Activated CD4-positive, alpha-beta T cell treated with anti-CD3 and anti-CD28 coated beads, Interleukin-2, Interleukin-4, amounts not matched to agents 100 ng/mL and 50 ng/mL, durations not matched to agents 16 hours and 8 hours (primary cell): ENCODE data around the gene GSC2.
"Not testable (repeated sequence)": the region's sequence is repeated elsewhere in the genome, so short reads cannot be mapped to it uniquely, and the experiment has no call there.

ENCODE experiments used
- DNase-seq: peaks from one replicate; pipeline ENCODE4 v3.0.0-alpha.2; 2020; ENCODE audit warnings: low spot score

The GSC2 gene

GRCh38 chr22:19178065-19178656, 28.1 kb upstream of the GSC2 start:
- no peak for DNase-seq

DNA sequence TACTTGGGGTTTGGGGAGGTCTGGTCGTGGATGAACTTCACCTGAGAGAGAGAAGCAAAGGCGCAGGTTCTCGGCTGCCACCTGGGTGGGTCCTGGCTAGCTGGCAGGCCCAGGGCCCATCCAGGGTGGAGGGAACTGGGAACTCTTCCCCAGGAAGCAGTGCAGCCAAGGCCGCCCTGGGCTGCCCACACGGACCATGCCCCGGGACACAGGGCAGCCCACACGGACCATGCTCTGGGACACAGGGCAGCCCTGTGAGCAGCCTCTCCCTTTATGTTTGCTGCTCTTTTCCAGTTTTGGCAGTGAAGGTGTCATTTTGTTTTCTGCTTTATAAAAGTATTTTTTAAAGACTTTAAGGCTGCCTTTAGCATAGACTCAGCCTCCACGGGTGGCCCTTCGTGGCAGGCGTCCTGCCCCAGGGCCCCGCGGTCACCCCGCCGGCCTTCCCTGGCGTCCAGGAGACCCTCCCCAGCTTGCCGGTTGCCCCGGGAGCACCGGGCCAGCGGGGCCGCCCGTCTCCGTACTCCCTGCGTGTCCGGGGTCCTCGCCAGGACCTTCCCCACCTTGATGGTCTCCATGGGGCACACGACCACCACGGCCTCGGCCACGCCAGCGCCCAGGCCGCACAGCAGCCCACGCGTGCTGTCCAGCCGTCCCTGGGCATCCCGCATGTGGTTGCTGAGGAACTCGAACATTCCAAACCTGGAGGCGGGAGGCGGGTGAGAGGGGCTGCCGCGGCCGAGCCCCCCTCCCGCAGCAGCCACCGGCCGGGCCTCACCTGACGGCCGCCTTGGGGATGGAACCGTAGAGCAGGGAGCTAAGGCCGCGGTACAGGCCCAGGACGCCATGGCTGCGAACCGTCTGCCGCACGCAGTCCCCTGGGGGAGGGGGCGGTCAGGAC, 27.3 kb upstream of the GSC2 start:
- DNase-seq, result no peak

- DNase-seq, result no peak
Measured at GRCh38 chr22:19176732-19177131, 26.6 kb upstream of the GSC2 start.

DNA sequence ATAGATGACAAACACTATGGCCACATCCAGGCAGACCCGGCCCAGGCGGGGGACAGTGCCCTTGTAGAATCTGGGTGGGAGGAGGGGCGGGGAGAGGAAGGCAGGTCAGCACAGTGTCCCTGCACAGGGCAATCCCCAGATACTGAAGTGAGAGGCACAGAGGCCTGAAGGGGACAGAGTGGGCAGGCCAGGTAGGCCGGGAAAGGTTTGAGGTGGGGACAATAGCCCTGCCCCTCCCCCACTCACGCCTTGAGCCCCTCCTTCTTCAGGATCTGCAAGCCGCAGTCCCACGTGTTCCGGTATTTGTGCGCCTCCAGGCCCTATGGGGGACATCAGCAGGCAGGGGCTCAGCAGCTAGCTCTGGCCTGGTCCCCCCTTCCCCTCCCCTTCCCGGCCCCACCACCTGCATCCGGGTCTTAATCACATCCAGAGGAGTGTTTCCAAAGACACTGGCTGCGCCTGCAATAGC, 26.1 kb upstream of the GSC2 start:
- no peak for DNase-seq

DNA sequence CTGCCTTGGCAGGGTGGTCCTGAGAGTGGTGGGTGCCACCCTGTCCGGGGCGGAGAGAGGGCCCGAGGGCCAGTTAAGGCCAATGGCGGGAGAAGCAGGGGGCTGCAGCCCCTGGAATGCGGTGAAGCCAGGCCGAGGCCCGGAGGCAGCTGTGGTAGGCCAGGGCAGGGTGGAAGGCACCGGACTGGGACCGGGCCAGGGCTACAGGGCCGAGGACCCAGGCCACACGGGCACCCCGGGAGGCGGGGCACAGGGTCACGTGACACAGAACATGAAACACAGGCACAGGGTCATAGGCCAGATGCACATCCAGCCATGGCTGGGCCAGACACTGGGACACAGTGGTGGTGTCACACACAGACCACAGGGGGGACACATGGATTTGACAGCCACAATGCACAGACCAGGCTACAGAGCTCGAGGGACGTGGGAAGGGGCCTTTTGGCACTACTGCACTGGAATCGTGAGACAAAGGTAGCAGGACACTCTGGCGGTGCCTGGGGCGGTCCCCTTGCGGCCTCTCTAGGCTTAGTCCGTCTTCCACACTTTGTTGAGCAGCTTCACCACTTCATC, 25.6 kb upstream of the GSC2 start:
- DNase-seq, result no peak

DNA sequence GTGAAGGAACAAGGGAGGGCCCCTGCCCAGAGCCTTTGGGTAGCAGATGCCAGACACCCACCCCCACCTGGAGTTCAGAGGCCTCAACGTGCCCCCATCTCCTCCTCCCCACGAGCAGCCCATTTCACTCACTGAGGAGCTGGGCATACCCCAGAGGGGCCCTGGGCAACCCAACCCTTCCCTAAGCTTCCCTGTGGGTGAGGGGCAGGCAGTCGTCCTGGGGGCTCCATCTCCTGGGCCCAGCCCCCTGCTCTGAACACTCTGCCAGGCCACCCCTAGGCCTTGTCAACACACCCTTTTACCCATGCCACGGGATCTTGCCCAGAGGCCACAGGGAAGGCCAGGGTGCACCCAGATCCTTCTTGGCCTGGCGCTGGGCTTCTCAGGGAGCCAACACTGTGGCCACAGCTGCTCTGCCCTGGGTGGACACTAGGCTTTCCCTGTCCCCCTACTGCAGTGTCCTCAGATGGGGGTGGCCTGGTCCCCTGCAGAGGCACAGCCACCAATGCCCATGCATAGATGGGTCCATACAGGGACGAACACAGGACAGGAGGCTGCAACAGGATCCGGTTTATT, 25.0 kb upstream of the GSC2 start:
- DNase-seq, result no peak

DNA sequence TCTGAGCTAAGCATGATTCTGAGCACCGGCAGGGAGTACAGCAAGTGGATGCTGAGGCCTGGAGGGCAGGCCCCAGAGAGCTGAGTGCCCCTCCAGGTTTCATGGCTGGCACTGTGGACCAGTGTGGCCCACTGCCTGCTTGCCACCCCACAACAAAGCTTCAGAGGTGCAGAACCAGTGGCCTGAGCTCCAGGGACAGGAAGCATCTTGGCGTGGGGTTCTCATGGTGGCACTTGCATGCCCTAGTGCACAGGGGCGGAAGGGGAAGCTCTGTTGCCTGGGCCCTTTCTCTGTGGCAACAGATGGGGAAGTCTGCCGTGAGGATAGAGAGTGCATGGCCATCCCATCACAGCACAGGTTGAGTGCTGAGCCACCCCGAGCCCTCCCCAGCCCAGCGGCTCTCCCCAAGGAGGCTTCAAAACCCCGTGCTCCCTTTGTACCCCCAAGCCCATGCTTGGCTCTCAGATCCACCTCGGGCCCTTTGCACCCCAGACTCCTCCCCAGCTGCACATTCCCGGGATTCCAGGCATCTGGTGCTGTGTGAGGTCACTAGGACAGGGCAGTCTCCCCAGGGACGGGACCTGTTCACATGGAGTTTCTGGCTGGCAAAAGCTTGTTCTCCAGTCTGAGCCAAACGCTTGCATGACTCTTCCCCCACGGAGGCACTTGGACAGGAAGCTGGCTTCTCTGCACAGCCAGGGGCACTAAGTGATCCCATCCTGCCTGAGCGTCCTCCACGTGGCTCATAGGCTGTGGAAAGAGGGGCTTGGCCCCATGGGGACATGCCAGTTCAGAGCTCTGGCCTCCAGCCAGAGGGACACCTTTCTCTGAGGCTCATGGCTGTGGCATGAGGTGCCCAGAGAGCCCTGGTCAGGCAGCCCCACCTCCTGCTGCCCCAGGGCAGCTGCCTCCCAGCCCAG, 24.3 kb upstream of the GSC2 start:
- no peak for DNase-seq

DNA sequence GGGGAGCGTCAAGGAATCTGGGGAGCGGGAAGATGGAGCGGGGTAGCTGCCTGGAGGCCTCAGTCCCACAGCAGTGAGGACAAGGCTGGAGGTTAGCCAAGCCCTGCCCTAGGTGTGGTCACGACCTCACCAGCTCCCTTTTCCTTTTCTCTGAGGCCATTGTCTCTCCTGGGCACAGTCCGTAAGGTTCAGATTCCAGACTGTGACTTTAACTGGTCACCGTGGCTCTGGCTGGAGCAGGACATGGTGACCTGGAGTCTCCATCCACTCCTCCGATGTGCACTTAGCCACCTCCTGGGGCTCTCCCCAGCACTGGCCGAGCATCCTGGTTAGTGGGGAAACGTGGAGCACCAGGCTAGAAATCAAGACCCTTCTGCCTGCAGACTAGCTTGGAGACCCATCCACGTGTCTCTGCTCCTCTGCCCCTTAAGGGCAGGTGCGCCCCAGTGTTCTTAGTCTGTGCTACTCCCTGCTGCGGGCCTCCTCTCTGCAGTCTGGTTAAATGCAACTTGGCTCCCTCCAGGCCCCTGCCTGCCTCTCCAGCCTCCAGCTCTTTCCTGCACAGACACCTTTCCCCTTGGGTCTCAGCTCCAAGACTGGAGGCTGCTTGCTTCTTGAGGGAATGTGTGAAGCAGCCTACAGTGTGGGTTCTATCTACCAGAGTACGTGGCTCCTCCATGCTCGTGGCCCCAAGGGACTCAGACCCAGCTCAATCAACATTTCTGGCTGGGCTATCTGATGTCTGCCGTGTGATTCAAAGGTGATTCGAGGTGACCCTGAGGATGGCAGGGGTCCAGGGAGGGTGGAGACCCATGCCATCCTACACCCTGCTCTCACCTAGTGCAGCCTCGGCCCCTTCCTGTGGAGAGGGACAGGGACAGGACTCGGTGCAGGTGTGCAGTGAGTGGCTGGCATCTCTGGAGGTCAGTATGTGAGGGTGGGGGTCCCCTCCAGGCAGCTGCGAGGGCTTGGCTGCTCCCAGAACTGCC, 23.2 kb upstream of the GSC2 start:
- no peak for DNase-seq

DNA sequence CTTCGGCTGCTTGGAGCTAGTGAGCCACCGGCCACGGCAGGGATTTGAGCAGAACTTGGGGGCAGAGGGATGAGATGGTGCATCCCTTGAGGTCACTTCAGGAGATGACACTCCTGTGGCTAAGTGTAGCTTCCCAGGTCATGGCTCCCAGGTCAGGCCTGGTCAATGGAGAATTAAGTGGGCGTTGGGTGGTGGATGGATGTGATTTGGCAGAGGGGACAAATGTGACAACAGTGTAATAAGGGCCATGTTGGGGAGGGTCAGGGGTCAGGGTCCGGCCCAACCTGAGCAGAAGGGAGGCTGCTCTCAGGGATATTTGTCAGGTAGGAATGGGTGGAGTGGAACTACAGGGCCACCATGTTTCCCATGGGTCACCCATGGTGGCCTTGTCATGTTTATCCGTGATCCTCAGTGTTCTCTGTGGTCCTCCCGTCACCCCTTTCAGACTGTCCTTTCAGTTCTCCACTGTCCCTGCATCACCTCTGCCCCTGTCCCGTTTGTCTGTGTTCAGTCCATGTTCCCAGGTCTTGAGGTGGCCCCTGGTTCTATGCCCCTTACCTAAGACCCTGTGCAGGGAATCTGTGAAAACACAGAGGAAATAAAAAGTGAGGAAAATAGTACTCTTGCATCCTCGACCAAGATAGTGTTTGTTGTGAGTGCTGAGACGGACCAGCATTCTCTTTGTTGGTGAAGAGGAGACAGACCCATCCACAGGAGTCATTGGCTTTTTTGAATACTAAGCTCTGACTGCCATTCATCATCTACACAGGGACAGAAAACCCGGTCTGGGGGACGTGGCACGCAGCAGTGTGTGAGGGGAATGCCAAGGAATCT, 22.3 kb upstream of the GSC2 start:
- no peak for DNase-seq

- no peak for DNase-seq
Measured at GRCh38 chr22:19169947-19170318, 19.8 kb upstream of the GSC2 start.

DNA sequence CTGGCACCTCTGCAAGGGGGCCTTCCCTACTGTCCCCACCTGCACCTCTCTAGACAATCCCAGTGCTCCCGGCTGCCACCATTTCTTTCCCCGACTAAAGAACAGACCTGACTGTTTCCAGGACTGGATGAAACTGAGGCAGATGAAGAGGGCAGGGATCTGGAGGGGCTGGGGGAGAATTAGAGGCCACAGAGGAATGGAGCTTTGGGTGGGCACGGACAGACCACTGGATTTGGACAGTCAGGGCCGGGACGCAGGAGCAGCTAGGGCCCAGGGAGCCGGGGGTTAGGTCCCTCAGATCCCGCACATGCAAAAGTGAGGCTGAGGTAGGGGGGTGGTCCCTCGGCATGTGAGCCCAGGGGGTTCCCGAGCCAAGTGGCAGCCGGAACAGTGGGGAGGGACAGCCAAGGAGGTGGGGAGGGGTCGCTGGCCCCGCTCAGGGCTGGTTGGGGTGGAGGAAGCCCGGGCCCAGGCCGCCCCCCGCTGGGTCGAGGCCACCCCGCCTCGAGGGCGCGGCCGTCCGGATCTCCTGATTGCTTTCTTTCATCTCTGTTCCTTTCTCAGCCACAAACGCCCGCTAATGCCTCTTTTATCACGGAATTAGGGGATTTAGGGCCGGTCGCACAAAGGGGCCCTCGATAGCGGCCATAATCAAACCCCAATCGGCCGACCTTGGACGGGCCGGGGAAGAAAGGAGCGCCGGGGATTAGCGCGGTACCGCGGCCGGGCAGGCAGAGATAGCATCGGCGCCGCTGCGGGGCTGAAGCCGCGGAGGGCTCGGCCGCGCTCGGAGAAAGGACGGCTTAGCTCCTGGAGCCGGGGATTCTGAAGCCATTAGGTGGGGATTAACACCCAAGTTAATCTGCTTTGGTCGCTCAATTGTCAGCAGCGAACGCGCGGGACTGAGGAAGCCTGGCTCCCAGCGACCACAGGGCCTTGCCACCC, 19.2 kb upstream of the GSC2 start:
- DNase-seq, result no peak

DNA sequence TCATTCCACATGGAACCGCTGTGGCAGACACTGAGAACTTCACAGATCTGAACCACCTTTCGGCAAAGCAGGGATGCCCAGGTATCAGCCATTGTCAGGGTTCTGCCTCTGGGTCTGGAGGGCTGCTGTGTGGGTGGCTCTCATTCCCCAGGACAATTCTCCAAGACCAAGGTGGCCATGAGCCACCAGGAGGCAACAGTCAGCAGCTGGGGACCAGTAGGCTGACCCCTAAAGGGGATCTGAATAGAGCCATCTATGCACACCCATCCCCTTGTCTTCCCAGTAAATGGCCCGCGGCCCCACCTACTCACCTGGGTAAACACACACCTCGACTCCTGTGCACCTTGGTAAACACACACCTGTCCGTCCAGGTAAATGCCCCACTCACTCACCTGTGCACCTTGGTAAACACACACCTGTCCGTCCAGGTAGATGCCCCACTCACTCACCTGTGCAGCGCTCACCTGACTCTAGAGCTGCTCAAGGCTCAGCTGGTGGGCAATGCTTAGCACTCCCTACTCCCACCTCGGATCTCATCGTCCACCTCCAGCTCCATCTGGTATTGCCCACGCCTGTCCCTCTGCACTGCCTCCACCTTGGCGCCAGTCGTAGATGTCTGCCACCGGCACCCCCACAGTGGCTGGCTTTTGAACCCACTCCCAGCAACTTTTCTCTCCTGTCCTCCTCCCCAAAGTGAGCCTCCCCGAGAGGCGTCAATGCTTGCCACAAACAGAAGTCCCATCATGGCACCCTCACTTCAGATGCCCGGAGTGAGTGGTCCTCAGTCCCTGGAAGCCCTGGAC, 18.2 kb upstream of the GSC2 start:
- no peak for DNase-seq

DNA sequence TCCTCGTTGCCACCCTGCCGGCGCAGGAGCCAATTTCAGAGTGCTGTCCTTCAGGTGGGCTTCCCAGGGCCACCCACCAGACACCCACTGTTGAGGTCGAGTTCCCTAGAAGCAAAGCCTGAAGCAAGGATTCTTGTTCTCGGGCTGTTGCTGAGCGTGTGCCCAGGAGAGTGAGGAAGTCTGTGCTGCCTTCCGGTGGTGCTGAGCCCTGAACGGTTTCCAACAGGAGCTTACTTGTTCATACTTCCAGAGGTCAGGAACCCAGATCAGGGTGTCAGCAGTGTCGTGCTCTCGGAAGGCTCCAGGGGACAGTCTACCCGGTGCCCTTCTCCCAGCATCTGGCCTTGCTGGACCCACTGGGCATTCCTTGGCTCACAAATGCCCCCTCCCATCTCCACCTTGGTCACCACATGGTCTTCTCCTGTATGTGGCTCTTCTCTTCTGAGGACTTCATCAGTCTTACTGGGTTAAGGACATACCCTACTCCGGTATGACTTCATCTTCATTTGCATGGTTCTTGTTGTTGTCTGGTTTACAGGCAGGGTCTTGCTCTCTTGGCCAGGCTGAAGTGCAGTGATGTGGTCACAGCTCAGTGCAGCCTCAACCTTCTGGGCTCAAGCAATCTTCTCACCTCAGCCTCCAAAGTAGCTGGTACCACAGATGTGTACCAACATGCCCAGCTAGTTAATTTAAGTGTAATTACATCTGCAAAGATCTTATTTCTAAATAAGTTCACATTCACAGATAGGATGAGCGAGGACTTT, 17.2 kb upstream of the GSC2 start:
- DNase-seq, result no peak

DNA sequence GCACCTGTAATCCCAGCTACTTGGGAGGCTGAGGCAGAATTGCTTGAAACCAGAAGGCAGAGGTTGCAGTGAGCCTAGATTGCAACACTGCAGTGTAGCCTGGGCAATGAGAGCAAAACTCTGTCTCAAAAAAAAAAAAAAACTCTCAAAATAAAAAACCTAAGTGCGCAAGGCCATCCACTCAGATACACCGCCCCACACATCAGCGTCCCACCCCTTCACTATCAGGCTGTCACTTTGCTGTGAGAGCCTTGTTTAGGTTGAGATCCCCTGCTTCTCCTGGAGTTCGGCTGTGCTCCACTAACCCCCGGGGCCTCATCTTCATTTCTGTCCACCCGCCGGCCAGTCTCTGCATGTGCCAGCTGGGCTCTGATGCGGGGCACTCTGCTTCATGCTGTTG, 16.3 kb upstream of the GSC2 start:
- no peak for DNase-seq

DNA sequence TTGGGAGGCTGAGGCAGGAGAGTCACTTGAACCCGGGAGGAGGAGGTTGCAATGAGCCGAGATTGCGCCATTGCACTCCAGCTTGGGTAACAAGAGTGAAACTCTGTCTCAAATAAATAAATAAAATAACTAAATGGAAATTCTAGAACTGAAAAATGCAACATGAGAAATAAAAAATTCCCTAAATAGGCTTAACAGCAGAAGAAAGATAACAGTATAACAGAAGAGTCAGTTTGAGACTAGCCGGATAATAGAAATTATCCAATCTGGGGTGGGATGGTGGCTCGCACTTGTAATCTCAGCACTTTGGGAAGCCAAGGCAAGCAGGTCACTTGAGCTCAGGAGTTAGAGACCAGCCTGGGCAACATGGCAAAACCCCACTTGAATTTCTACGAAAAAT, 14.3 kb upstream of the GSC2 start:
- no peak for DNase-seq

DNA sequence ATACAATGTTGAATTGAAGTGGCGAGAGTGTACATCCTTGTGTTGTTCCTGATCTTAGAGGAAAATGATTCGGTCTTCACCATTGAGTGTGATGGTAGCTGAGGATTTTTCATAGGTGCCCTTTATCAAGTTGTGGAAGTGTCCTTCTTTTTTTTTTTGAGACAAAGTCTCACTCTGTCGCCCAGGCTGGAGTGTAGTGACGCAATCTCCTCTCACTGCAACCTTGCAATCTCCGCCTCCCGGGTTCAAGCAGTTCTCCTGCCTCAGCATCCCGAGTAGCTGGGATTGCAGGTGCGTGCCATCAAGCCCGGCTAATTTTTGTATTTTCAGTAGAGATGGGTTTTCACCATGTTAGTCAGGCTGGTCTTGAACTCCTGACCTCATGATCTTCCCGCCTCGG, 8.6 kb upstream of the GSC2 start:
- DNase-seq, result not testable (repeated sequence)

DNA sequence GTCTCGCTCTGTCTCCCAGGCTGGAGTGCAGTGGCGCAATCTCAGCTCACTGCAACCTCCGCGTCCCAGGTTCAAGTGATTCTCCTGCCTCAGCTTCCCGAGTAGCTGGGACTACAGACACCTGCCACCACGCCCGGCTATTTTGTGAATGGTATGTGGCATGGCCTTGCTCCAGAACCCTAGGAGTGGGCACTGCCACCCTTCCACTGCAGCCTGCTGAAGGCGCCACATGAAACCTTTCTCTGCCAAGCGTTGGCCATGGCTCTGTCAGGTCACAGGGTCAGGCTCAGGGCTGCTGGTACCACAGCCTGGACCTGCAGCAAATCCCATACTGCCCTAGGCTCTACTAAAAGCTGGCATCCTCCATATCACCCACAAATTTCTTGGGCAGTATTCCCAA, 6.0 kb upstream of the GSC2 start:
- not testable (repeated sequence) for DNase-seq
